SH-SY5Y (cell line): ENCODE measurements around the gene CDH4.

ENCODE experiments used
- GATA2 ChIP-seq: IDR thresholded peaks from 2 replicates; pipeline ENCODE4 v1.6.1; 2011; ENCODE audit warnings: mild to moderate bottlenecking, low read depth, low read length
- GATA3 ChIP-seq: IDR thresholded peaks from 2 replicates; pipeline ENCODE4 v1.6.1; 2011; ENCODE audit warnings: low read depth, mild to moderate bottlenecking, low read length, moderate library complexity

- TF ChIP-seq GATA2 (peak; percentile 99), GATA3 (peak; percentile 79)
These were observed 321.6 kb downstream of the CDH4 start for GRCh38 chr20:61573415-61574305.
